ENCODE measurements around the gene C1orf159.

Gene C1orf159

GRCh38 chr1:1055841-1056736 lies 59.8 kb downstream of the C1orf159 start:
- peaks cover 23% of the 10 kb centered on the region for H3K36me3 ChIP-seq
- DNase-seq = no peak
- TF ChIP-seq, protein P1, sequence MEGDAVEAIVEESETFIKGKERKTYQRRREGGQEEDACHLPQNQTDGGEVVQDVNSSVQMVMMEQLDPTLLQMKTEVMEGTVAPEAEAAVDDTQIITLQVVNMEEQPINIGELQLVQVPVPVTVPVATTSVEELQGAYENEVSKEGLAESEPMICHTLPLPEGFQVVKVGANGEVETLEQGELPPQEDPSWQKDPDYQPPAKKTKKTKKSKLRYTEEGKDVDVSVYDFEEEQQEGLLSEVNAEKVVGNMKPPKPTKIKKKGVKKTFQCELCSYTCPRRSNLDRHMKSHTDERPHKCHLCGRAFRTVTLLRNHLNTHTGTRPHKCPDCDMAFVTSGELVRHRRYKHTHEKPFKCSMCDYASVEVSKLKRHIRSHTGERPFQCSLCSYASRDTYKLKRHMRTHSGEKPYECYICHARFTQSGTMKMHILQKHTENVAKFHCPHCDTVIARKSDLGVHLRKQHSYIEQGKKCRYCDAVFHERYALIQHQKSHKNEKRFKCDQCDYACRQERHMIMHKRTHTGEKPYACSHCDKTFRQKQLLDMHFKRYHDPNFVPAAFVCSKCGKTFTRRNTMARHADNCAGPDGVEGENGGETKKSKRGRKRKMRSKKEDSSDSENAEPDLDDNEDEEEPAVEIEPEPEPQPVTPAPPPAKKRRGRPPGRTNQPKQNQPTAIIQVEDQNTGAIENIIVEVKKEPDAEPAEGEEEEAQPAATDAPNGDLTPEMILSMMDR (IDR thresholded peaks at IDR 0.05; ENCODE audit: low read depth, low read length) = no peak
- peaks cover 17% of the 10 kb centered on the region for H3K27me3 ChIP-seq (ENCODE audit: insufficient read depth, low read depth, severe bottlenecking)
- H3K9me3 ChIP-seq (ENCODE audit: severe bottlenecking) = no peaks in the 10 kb centered on the region
- H3K4me3 ChIP-seq (ENCODE audit: low read depth, low read length) = no peak overlapping the region
- no peak overlapping the region for H3K27ac ChIP-seq

DNA sequence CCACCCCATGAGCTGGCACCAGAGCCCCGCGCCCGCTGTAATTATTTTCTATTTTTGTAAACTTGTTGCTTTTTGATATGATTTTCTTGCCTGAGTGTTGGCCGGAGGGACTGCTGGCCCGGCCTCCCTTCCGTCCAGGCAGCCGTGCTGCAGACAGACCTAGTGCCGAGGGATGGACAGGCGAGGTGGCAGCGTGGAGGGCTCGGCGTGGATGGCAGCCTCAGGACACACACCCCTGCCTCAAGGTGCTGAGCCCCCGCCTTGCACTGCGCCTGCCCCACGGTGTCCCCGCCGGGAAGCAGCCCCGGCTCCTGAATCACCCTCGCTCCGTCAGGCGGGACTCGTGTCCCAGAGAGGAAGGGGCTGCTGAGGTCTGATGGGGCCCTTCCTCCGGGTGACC lies 60.9 kb downstream of the C1orf159 start:
- Histone ChIP-seq H3K36me3 (peaks cover 33% of the 10 kb centered on the region), H3K27ac (no peak overlapping the region)
- DNase-seq = no peak

GRCh38 chr1:1054099-1054700 lies 61.7 kb downstream of the C1orf159 start:
- peaks cover 36% of the 10 kb centered on the region for H3K36me3 ChIP-seq
- TF ChIP-seq, protein P1 (IDR thresholded peaks at IDR 0.05; ENCODE audit: low read depth, low read length) = no peak
- DNase-seq = no peak
- H3K4me3 ChIP-seq (ENCODE audit: low read depth, low read length) = no peak overlapping the region
- H3K27ac ChIP-seq = no peak overlapping the region
- H3K9me3 ChIP-seq (ENCODE audit: severe bottlenecking) = no peaks in the 10 kb centered on the region
- H3K27me3 ChIP-seq (ENCODE audit: insufficient read depth, low read depth, severe bottlenecking) = peaks cover 11% of the 10 kb centered on the region

More for the DNA sequence above, 60.9 kb downstream of the C1orf159 start:
- Histone ChIP-seq H3K27me3 (ENCODE audit: insufficient read depth, low read depth, severe bottlenecking) (peaks cover 14% of the 10 kb centered on the region), H3K9me3 (ENCODE audit: severe bottlenecking) (no peaks in the 10 kb centered on the region), H3K4me3 (ENCODE audit: low read depth, low read length) (no peak overlapping the region)
- TF ChIP-seq, protein P1 (IDR thresholded peaks at IDR 0.05; ENCODE audit: low read depth, low read length) = no peak

DNA sequence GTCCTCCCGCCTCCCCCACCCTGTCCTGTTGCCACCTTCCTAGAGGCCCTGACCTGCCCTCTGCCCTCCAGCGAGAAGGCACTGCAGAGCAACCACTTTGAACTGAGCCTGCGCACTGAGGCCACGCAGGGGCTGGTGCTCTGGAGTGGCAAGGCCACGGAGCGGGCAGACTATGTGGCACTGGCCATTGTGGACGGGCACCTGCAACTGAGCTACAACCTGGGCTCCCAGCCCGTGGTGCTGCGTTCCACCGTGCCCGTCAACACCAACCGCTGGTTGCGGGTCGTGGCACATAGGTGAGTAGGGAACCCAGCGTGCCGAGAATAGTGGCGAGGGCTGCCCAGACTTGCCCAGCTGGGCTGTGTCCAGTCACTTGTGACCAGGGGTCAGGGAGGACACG lies 62.2 kb downstream of the C1orf159 start:
- no peak for DNase-seq
- Histone ChIP-seq H3K27ac (no peak overlapping the region), H3K27me3 (ENCODE audit: insufficient read depth, low read depth, severe bottlenecking) (peaks cover 8% of the 10 kb centered on the region), H3K4me3 (ENCODE audit: low read depth, low read length) (no peak overlapping the region), H3K9me3 (ENCODE audit: severe bottlenecking) (no peaks in the 10 kb centered on the region), H3K36me3 (peaks cover 37% of the 10 kb centered on the region)
- TF ChIP-seq, protein P1 (IDR thresholded peaks at IDR 0.05; ENCODE audit: low read depth, low read length) = no peak

DNA sequence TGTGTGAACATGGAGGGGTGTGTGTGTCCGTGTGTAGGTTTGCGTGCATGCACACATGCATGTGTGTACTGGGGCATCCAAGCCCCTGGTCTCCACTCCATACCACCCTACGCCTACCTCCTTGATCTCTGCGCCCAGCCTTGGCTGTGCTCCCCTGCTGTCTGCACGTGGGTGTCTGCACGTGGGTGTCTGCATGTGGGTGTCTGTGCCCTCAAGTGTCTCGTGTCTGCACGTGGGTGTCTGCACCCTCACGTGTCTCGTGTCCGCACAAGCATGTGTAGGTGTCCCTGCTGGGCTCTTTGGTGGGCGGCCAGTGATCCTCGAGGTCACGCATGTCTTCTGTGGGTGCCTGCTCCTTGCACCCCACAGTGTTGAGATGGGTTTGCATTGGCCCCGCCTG lies 62.9 kb downstream of the C1orf159 start:
- Histone ChIP-seq H3K36me3 (peaks cover 37% of the 10 kb centered on the region), H3K9me3 (ENCODE audit: severe bottlenecking) (no peaks in the 10 kb centered on the region), H3K4me3 (ENCODE audit: low read depth, low read length) (no peak overlapping the region), H3K27me3 (ENCODE audit: insufficient read depth, low read depth, severe bottlenecking) (peaks cover 1% of the 10 kb centered on the region), H3K27ac (no peak overlapping the region)
- DNase-seq = no peak
- TF ChIP-seq, protein P1 (IDR thresholded peaks at IDR 0.05; ENCODE audit: low read depth, low read length) = no peak
